Measurements from ENCODE around the gene PRG3.

- no peak for TF ChIP-seq CTCF (IDR thresholded peaks at IDR 0.05; ENCODE audit: low read depth, low read length)
- no peak for TF ChIP-seq EZH2phosphoT487 (IDR thresholded peaks at IDR 0.05; ENCODE audit: low read depth)
Measured at GRCh38 chr11:57390535-57390934, 9.6 kb upstream of the PRG3 start, which contains the start of gene PRG2.
